SK-N-SH (cell line): ENCODE results near the gene FAM81A.

ENCODE experiments used
- CHD2 ChIP-seq: fragments of 150-350 bp; IDR thresholded peaks from 2 replicates; pipeline ENCODE4 v1.6.1; 2018; ENCODE audit warnings: low read length; ENCODE audit not compliant: partially characterized antibody
- FOSL2 ChIP-seq: IDR thresholded peaks from 2 replicates; pipeline ENCODE4 v1.4.0; 2012; ENCODE audit warnings: low read depth, mild to moderate bottlenecking, moderate library complexity, borderline replicate concordance
- FOXJ3 ChIP-seq: sonication (generic); formaldehyde crosslinking; IDR thresholded peaks from 2 replicates; pipeline ENCODE4 v1.5.1; 2020; ENCODE audit warnings: mild to moderate bottlenecking, missing genetic modification reagents
- FOXM1 ChIP-seq: IDR thresholded peaks from 2 replicates; pipeline ENCODE4 v1.4.0; 2012; ENCODE audit warnings: low read depth, mild to moderate bottlenecking
- GABPA ChIP-seq: IDR thresholded peaks from 2 replicates; pipeline ENCODE4 v1.4.0; 2012; ENCODE audit warnings: low read depth, mild to moderate bottlenecking
- JUND ChIP-seq: IDR thresholded peaks from 2 replicates; pipeline ENCODE4 v1.4.0; 2012
- NFIC ChIP-seq: IDR thresholded peaks from 2 replicates; pipeline ENCODE4 v1.4.0; 2012; ENCODE audit warnings: borderline replicate concordance
- POLR2AphosphoS5 ChIP-seq: IDR thresholded peaks from 2 replicates; pipeline ENCODE4 v1.6.1; 2012; ENCODE audit warnings: low read depth, low read length
- RAD21 ChIP-seq: IDR thresholded peaks from 2 replicates; pipeline ENCODE4 v1.6.1; 2012; ENCODE audit warnings: mild to moderate bottlenecking, low read length
- RCOR1 ChIP-seq: fragments of 150-350 bp; IDR thresholded peaks from 2 replicates; pipeline ENCODE4 v1.6.1; 2017; ENCODE audit warnings: antibody characterized with exemption, low read length
- SMC3 ChIP-seq: IDR thresholded peaks from 2 replicates; pipeline ENCODE4 v1.6.1; 2012; ENCODE audit warnings: low read depth, low read length, improper control_type of control experiment
- TAF1 ChIP-seq: IDR thresholded peaks from 2 replicates; pipeline ENCODE4 v1.6.1; 2012; ENCODE audit warnings: low read depth, mild to moderate bottlenecking, low read length, moderate library complexity, borderline replicate concordance
- ZBTB33 ChIP-seq: IDR thresholded peaks from 2 replicates; pipeline ENCODE4 v1.4.0; 2012; ENCODE audit warnings: low read depth, borderline replicate concordance
- TF ChIP-seq, protein P1 (sequence below): fragments of 200-600 bp; sonication (generic); IDR thresholded peaks from 2 replicates; pipeline ENCODE4 v1.6.1; 2017; ENCODE audit warnings: antibody characterized with exemption, mild to moderate bottlenecking, moderate library complexity

GRCh38 chr15:59539799-59540198 is 101.8 kb downstream of the FAM81A start:
- no peak for TF ChIP-seq TAF1
- TF ChIP-seq, protein P1, sequence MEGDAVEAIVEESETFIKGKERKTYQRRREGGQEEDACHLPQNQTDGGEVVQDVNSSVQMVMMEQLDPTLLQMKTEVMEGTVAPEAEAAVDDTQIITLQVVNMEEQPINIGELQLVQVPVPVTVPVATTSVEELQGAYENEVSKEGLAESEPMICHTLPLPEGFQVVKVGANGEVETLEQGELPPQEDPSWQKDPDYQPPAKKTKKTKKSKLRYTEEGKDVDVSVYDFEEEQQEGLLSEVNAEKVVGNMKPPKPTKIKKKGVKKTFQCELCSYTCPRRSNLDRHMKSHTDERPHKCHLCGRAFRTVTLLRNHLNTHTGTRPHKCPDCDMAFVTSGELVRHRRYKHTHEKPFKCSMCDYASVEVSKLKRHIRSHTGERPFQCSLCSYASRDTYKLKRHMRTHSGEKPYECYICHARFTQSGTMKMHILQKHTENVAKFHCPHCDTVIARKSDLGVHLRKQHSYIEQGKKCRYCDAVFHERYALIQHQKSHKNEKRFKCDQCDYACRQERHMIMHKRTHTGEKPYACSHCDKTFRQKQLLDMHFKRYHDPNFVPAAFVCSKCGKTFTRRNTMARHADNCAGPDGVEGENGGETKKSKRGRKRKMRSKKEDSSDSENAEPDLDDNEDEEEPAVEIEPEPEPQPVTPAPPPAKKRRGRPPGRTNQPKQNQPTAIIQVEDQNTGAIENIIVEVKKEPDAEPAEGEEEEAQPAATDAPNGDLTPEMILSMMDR = no peak
- no peak for TF ChIP-seq POLR2AphosphoS5
- TF ChIP-seq SMC3 = no peak
- TF ChIP-seq NFIC = no peak
- TF ChIP-seq GABPA = no peak
- TF ChIP-seq RAD21 = no peak
- no peak for TF ChIP-seq CHD2
- TF ChIP-seq FOSL2 = no peak
- no peak for TF ChIP-seq JUND
- no peak for TF ChIP-seq RCOR1
- TF ChIP-seq FOXM1 = no peak
- no peak for TF ChIP-seq ZBTB33
- TF ChIP-seq FOXJ3 (CRISPR knock-in tag) = no peak
